ENCODE data around the gene TMEM100. TPM values are rescaled to one million over a fixed set of nuclear protein-coding genes. Genes with fewer than 3 reads are reported as not detected.
"Not testable (repeated sequence)": the region's sequence is repeated elsewhere in the genome, so short reads cannot be mapped to it uniquely, and the experiment has no call there.

TMEM100 gene
- total and polyA plus RNA-seq, 3 experiments from 2014 or later, result not detected

- H3K36me3 Mint-ChIP-seq, result no peaks in the 10 kb centered on the region
- no peaks in the 10 kb centered on the region for H3K4me1 Mint-ChIP-seq
- no peaks in the 10 kb centered on the region for H3K36me3 ChIP-seq (ENCODE audit: insufficient read depth, low read length)
- ChIA-PET POLR2A (no interaction called here), CTCF (no interaction called here)
- H3K27ac Mint-ChIP-seq, result no peak overlapping the region
- H3K4me1 ChIP-seq (ENCODE audit: insufficient read depth, low read length), result no peaks in the 10 kb centered on the region
- no peak overlapping the region for H3K4me3 Mint-ChIP-seq
- H3K9me3 ChIP-seq (ENCODE audit: low read length), result no peaks in the 10 kb centered on the region
- DNase-seq, result no peak
- H3K9me3 Mint-ChIP-seq, result peaks cover 0 to 7% (median 0%) of the 10 kb centered on the region in 5 donors
- H3K27me3 Mint-ChIP-seq, result peaks cover 3 to 47% of the 10 kb centered on the region in 2 donors
- no peaks in the 10 kb centered on the region for H3K27me3 ChIP-seq (ENCODE audit: insufficient read depth, low read length, poor library complexity, severe bottlenecking)
- H3K27ac ChIP-seq (ENCODE audit: low read depth, low read length), result no peak overlapping the region
- no peak overlapping the region for H3K4me3 ChIP-seq (ENCODE audit: low read length)
Measured at GRCh38 chr17:55681342-55681700, 41.3 kb downstream of the TMEM100 start.

- Histone ChIP-seq H3K9me3 (ENCODE audit: low read length) (no peaks in the 10 kb centered on the region), H3K27ac (ENCODE audit: low read depth, low read length) (no peak overlapping the region), H3K27me3 (ENCODE audit: insufficient read depth, low read length, poor library complexity, severe bottlenecking) (no peaks in the 10 kb centered on the region), H3K4me1 (ENCODE audit: insufficient read depth, low read length) (no peaks in the 10 kb centered on the region), H3K36me3 (ENCODE audit: insufficient read depth, low read length) (no peaks in the 10 kb centered on the region), H3K4me3 (ENCODE audit: low read length) (no peak overlapping the region)
- no peak for DNase-seq
- CTCF ChIA-PET, result no interaction called here
- Mint-ChIP-seq H3K4me1 (no peaks in the 10 kb centered on the region), H3K4me3 (no peak overlapping the region), H3K27ac (no peak overlapping the region), H3K27me3 (peaks cover 3 to 50% of the 10 kb centered on the region in 2 donors), H3K36me3 (no peaks in the 10 kb centered on the region), H3K9me3 (peaks cover 0 to 7% (median 0%) of the 10 kb centered on the region in 5 donors)
- POLR2A ChIA-PET, result no interaction called here
Measured at GRCh38 chr17:55680686-55681341, 41.9 kb downstream of the TMEM100 start.

GRCh38 chr17:55677446-55677845 is 45.2 kb downstream of the TMEM100 start:
- H3K27me3 Mint-ChIP-seq, result peaks cover 3 to 40% of the 10 kb centered on the region in 2 donors

GRCh38 chr17:55676274-55676673 is 46.4 kb downstream of the TMEM100 start:
- POLR2A ChIA-PET, result no interaction called here
- no peak for DNase-seq
- no peak overlapping the region for H3K27ac Mint-ChIP-seq
- no peak overlapping the region for H3K4me3 Mint-ChIP-seq
- Histone ChIP-seq H3K9me3 (ENCODE audit: low read length) (no peaks in the 10 kb centered on the region), H3K4me1 (ENCODE audit: insufficient read depth, low read length) (no peaks in the 10 kb centered on the region), H3K27me3 (ENCODE audit: insufficient read depth, low read length, poor library complexity, severe bottlenecking) (no peaks in the 10 kb centered on the region), H3K36me3 (ENCODE audit: insufficient read depth, low read length) (no peaks in the 10 kb centered on the region), H3K4me3 (ENCODE audit: low read length) (no peak overlapping the region), H3K27ac (ENCODE audit: low read depth, low read length) (no peak overlapping the region)
- peaks cover 0 to 2% (median 0%) of the 10 kb centered on the region in 5 donors for H3K9me3 Mint-ChIP-seq
- no peaks in the 10 kb centered on the region for H3K4me1 Mint-ChIP-seq
- CTCF ChIA-PET, result no interaction called here
- no peaks in the 10 kb centered on the region for H3K36me3 Mint-ChIP-seq
- H3K27me3 Mint-ChIP-seq, result peaks cover 0 to 41% of the 10 kb centered on the region in 2 donors

More at GRCh38 chr17:55677446-55677845, 45.2 kb downstream of the TMEM100 start:
- no peaks in the 10 kb centered on the region for H3K4me1 Mint-ChIP-seq
- ChIA-PET CTCF (no interaction called here), POLR2A (no interaction called here)
- H3K36me3 Mint-ChIP-seq, result no peaks in the 10 kb centered on the region
- Histone ChIP-seq H3K36me3 (ENCODE audit: insufficient read depth, low read length) (no peaks in the 10 kb centered on the region), H3K4me1 (ENCODE audit: insufficient read depth, low read length) (no peaks in the 10 kb centered on the region), H3K27ac (ENCODE audit: low read depth, low read length) (no peak overlapping the region), H3K27me3 (ENCODE audit: insufficient read depth, low read length, poor library complexity, severe bottlenecking) (no peaks in the 10 kb centered on the region), H3K9me3 (ENCODE audit: low read length) (no peaks in the 10 kb centered on the region), H3K4me3 (ENCODE audit: low read length) (no peak overlapping the region)
- H3K27ac Mint-ChIP-seq, result no peak overlapping the region
- DNase-seq, result no peak
- no peak overlapping the region for H3K4me3 Mint-ChIP-seq
- H3K9me3 Mint-ChIP-seq, result peaks cover 0 to 2% (median 0%) of the 10 kb centered on the region in 5 donors

GRCh38 chr17:55673743-55674506 is 48.7 kb downstream of the TMEM100 start:
- ChIA-PET CTCF (no interaction called here), POLR2A (no interaction called here)
- H3K27me3 ChIP-seq (ENCODE audit: insufficient read depth, low read length, poor library complexity, severe bottlenecking), result no peaks in the 10 kb centered on the region
- no peak overlapping the region for H3K27ac Mint-ChIP-seq
- DNase-seq, result no peak
- no peaks in the 10 kb centered on the region for H3K36me3 Mint-ChIP-seq
- H3K27me3 Mint-ChIP-seq, result peaks cover 3 to 31% of the 10 kb centered on the region in 2 donors
- no peak overlapping the region for H3K4me3 Mint-ChIP-seq
- no peak overlapping the region for H3K4me3 ChIP-seq (ENCODE audit: low read length)
- H3K9me3 ChIP-seq (ENCODE audit: low read length), result no peaks in the 10 kb centered on the region
- no peaks in the 10 kb centered on the region for H3K4me1 Mint-ChIP-seq
- no peaks in the 10 kb centered on the region for H3K4me1 ChIP-seq (ENCODE audit: insufficient read depth, low read length)
- no peaks in the 10 kb centered on the region for H3K36me3 ChIP-seq (ENCODE audit: insufficient read depth, low read length)
- H3K9me3 Mint-ChIP-seq, result no peaks in the 10 kb centered on the region
- H3K27ac ChIP-seq (ENCODE audit: low read depth, low read length), result no peak overlapping the region

GRCh38 chr17:55672585-55673501 is 49.8 kb downstream of the TMEM100 start:
- Histone ChIP-seq H3K36me3 (ENCODE audit: insufficient read depth, low read length) (no peaks in the 10 kb centered on the region), H3K4me1 (ENCODE audit: insufficient read depth, low read length) (no peaks in the 10 kb centered on the region), H3K27me3 (ENCODE audit: insufficient read depth, low read length, poor library complexity, severe bottlenecking) (no peaks in the 10 kb centered on the region), H3K9me3 (ENCODE audit: low read length) (no peaks in the 10 kb centered on the region), H3K27ac (ENCODE audit: low read depth, low read length) (no peak overlapping the region), H3K4me3 (ENCODE audit: low read length) (no peak overlapping the region)
- Mint-ChIP-seq H3K27ac (no peak overlapping the region), H3K4me1 (no peaks in the 10 kb centered on the region), H3K36me3 (no peaks in the 10 kb centered on the region), H3K4me3 (no peak overlapping the region), H3K27me3 (peaks cover 3 to 28% of the 10 kb centered on the region in 2 donors), H3K9me3 (no peaks in the 10 kb centered on the region)
- ChIA-PET POLR2A (no interaction called here), CTCF (no interaction called here)
- no peak for DNase-seq

GRCh38 chr17:55672010-55672409 is 50.7 kb downstream of the TMEM100 start:
- H3K9me3 ChIP-seq (ENCODE audit: low read length); H3K4me1 ChIP-seq (ENCODE audit: insufficient read depth, low read length); DNase-seq; H3K36me3 Mint-ChIP-seq; H3K27ac Mint-ChIP-seq; H3K4me1 Mint-ChIP-seq; POLR2A ChIA-PET; H3K27me3 ChIP-seq (ENCODE audit: insufficient read depth, low read length, poor library complexity, severe bottlenecking); H3K4me3 Mint-ChIP-seq; H3K36me3 ChIP-seq (ENCODE audit: insufficient read depth, low read length); H3K4me3 ChIP-seq (ENCODE audit: low read length); H3K9me3 Mint-ChIP-seq; CTCF ChIA-PET; H3K27ac ChIP-seq (ENCODE audit: low read depth, low read length): not testable (repeated sequence)
- H3K27me3 Mint-ChIP-seq, result peaks cover 8 to 28% of the 10 kb centered on the region in 2 donors
